Measurements from ENCODE around the gene ISY1. TPM values are rescaled to one million over a fixed set of nuclear protein-coding genes. Genes with fewer than 3 reads are reported as not detected.
"Not testable (repeated sequence)": the region's sequence is repeated elsewhere in the genome, so short reads cannot be mapped to it uniquely, and the experiment has no call there.

ISY1 gene
- polyA plus RNA-seq, 10 donors, result 29.9 to 45.3 (median 36.3) TPM

DNA sequence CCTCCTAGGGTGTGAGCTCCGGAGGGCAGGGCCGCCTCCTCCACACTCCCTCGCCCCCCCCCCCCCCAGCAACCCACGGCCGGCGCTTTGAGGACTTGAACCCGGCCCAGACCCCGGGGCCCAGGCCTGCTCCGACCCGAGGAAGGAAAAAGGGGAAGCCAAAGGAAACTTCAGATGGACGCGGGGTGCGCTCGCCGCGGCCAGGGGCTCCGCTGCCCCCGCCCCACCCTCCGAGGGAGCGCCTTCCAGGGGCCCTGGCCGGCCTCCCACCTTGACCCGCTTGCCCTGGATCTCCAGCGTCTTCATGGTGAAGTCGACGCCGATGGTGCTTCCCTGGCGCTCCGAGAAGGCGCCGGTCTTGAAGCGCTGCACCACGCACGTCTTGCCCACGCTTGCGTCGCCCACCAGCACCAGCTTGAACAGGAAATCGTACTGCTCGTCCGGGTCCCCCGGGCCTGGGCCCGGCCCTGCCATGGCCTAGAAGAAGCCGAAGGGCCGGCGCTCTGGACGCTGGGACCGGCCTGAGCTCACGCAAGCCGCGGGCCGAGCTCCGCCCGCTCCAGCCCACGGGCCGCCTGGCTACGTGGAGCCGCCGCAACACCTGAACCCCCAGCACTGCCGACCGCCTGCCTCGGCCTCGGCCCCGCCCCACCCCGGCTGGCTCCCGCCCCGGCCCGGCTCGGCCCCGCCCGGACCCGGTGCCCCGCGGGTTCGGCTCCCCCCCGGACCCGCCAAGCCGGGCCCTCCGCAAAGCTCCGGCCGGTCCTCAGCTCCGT is 39.7 kb downstream of the ISY1 start:
- peak in 2 of 3 donors; percentile 38 to 73 for DNase-seq

GRCh38 chr3:129120254-129121004 is 40.4 kb downstream of the ISY1 start:
- peak; percentile 82 to 93 (median 88) for DNase-seq

- DNase-seq, result no peak
Observed at GRCh38 chr3:129119365-129120100, 41.3 kb downstream of the ISY1 start.

DNA sequence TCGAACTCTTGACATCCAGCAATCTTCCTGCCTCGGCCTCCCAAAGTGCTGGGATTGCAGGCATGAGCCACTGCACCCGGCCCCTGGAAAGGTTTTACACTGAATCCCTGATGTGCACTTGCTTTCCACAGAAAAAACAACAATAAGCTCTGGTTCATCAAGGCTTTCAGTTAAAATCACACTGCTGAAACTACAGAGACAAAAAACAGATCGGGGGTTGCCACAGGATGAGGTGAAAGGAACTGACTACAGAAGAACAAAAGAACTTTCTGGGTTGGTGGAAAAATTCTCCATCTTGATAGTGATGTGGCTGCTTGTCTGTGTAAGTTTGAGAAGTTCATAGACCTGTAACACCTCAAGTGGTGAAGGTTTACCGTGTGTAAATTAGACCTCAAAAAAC is 42.1 kb downstream of the ISY1 start:
- no peak for DNase-seq

- DNase-seq, result no peak
Observed at GRCh38 chr3:129117134-129117533, 43.7 kb downstream of the ISY1 start.

DNA sequence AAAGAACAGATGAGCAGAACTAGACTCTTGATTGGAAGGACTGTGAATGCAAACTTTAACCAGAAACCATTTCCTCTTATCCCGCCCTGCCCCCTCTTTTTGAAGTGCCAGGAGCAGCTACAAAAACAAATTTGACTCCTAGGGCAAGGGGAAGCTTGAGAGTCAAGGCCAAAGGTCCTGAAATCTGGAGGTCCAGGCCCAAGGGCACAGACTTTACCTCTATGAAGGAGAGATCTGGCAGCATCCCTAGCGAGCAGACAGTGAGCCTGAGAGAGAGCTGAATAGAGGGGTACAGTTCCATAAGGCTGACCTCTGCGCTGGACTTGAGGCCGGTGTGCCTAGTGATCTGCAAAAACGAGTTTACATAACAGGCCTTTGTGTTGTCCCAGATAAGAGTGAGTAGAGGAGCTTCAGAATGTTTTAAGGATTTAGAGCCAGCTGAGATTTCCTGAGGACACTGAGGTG is 44.3 kb downstream of the ISY1 start:
- no peak for DNase-seq

DNA sequence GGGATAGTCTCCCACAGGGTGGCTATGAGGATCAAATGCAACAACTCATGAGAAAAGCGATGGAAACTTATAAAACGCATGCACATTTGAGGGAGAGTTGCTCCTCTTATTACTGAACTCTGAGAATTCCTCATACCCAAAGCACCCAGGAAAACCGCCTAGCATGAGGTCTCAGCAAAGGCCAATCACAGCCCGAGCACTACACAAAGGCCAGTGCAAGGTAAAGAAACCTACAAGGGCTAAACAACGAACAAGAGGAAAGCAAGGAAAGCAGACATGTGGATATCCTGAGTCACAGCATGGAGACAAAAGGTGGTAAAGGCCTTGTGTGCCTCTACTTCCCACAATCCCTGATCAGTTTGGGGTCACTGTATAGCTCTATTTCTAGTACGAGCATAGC is 46.4 kb downstream of the ISY1 start:
- DNase-seq, result no peak

GRCh38 chr3:129112308-129113052 is 48.4 kb downstream of the ISY1 start:
- DNase-seq, result no peak

DNA sequence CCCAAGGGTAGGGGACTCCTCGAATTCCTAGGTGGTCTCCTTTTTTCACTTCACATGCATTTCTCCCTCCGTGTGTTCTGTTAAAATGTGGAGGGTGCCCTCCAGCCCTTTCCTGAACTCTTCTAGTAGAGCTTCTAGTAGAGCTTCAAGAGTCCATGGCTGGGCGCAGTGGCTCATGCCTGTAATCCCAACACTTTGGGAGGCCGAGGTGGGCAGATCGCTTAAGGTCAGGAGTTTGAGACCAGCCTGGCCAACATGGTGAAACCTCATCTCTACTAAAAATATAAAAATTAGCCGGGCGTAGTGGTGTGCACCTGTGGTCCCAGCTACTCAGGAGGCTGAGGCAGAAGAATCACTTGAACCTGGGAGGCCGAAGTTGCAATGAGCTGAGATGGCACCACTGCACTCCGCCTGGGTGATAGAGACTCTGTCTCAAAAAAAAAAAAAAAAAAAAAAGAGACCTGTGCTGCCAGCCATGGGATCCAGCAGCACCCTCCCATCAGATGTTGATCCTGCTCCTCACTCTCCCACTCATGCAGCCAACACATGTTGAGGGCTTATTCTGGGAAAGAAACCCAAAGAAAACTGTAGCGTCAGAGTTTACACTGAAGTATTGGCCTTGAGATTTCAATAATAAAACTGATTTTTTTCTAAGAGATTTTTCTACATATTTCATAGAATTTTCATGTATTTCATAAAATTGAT is 49.6 kb downstream of the ISY1 start:
- DNase-seq, result not testable (repeated sequence)

DNA sequence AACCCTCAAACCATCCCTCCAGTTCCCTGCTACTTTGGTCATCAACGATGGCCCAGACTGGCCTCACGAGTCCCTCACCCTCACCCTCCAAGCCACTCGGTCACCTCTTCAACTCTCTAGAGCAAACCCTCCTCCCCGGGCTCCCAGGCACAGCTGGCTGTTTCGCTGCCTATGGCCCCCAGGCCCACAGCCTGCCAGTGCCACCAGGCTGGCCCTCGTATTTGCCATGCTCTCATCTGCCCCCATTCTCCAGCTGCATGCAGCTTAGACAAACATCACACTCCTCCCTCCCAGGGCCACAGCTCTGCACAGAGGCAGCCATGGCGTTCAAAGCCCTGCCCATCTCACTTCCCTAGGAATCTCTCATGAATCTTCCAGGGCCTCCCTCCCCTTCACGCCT is 53.1 kb downstream of the ISY1 start:
- no peak for DNase-seq

- DNase-seq, result no peak
Observed at GRCh38 chr3:129106866-129107565, 53.8 kb downstream of the ISY1 start.

- no peak for DNase-seq
Observed at GRCh38 chr3:129106320-129106719, 54.5 kb downstream of the ISY1 start.

DNA sequence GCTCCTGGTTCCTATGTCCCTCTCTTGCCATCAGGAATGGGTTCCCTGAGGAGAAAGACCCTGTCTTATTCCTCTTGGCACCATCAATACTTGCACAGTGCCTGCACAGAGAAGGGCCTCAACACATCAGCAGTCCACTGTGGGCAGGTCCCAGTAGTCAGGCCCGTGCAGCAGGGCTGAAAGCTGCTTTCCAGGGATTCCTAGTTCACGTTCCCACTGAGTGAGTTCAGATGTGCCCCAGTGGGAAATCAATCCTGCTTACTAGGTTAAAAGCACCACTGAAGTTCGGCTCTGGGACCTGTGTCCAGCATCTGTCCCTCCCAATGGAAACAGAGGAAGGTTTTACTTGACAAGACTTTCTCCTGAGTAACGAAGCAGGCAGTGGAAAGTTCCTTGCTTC is 55.0 kb downstream of the ISY1 start:
- DNase-seq, result no peak

- DNase-seq, result no peak
Observed at GRCh38 chr3:129104498-129105079, 56.3 kb downstream of the ISY1 start.

- DNase-seq, result no peak
Observed at GRCh38 chr3:129104051-129104450, 56.8 kb downstream of the ISY1 start.

DNA sequence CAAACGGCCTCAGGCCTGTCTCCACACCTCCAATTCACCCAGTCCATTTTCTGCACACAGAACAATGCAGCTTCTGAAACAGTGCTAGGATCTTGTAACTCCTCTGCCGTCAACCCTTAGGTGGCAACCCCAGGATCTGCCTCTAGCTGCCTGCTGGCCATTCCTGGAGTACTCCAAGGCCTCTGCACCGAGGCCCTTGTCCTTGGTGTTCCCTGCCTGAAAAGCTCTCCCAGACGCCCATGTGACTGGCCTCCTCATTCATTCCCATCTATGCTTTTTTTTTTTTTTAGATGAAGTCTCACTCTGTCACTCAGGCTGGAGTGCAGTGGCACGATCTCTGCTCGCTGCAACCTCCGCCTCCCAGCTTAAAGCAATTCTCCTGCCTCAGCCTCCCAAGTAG is 57.6 kb downstream of the ISY1 start:
- DNase-seq, result no peak

GRCh38 chr3:129101370-129102138 is 59.3 kb downstream of the ISY1 start:
- DNase-seq, result no peak

GRCh38 chr3:129100274-129100673 is 60.6 kb downstream of the ISY1 start:
- no peak for DNase-seq

DNA sequence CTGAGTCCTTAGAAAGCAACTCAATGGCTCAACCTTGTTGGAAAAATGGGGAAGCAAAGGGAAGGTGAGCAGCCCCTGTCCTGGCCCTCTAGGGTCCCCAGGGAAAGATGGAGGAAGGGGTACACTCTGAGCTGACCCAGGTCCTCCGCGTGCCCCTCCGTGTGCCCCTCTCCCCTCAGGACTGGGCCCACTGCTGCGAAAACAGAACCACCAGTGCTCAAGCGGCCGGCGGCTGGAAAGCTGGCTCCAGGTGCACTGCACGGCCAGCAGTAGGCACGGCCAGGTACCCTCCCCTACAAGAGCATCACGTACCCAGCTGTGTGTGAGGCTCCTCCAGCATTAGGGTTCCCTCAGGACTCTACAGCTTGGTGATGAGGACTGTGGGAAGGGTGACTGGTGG is 65.6 kb downstream of the ISY1 start:
- DNase-seq, result no peak
